Measurements from ENCODE around the gene ACOXL.

ACOXL gene

DNA sequence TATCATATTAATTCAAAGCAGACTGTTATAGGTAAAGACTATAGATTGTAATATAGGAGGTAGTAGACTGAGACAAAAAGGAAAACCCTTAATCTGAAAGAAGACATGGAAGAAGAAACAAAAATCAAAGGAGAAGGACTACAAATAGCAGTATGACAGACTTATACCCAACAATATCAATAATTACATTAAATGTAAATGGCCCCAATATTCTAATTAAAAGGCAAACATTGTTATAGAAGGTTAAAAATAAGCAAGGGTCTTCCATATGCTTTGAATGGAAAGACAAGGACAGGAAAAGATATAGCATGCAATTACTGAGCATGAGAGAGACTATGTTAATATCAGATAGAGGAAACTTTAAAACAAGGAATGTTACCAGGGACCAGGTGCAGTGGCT is 278.8 kb downstream of the ACOXL start:
- Histone ChIP-seq H3K79me2 (no peaks in the 10 kb centered on the region), H3K36me3 (ENCODE audit: control insufficient read depth, insufficient read depth, low read length) (no peaks in the 10 kb centered on the region), H3K4me1 (no peaks in the 10 kb centered on the region), H3K4me3 (ENCODE audit: low read depth, low read length) (no peak overlapping the region), H3K27me3 (ENCODE audit: control insufficient read depth, insufficient read depth, low read length) (no peaks in the 10 kb centered on the region), H3K27ac (no peak overlapping the region), H3K4me2 (ENCODE audit: low read length) (no peak overlapping the region), H3K9ac (no peak overlapping the region), H2AFZ (no peak overlapping the region), H3K9me3 (ENCODE audit: control insufficient read depth, low read length) (no peaks in the 10 kb centered on the region)
- TF ChIP-seq, protein P1, sequence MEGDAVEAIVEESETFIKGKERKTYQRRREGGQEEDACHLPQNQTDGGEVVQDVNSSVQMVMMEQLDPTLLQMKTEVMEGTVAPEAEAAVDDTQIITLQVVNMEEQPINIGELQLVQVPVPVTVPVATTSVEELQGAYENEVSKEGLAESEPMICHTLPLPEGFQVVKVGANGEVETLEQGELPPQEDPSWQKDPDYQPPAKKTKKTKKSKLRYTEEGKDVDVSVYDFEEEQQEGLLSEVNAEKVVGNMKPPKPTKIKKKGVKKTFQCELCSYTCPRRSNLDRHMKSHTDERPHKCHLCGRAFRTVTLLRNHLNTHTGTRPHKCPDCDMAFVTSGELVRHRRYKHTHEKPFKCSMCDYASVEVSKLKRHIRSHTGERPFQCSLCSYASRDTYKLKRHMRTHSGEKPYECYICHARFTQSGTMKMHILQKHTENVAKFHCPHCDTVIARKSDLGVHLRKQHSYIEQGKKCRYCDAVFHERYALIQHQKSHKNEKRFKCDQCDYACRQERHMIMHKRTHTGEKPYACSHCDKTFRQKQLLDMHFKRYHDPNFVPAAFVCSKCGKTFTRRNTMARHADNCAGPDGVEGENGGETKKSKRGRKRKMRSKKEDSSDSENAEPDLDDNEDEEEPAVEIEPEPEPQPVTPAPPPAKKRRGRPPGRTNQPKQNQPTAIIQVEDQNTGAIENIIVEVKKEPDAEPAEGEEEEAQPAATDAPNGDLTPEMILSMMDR (IDR thresholded peaks at IDR 0.05): no peak

DNA sequence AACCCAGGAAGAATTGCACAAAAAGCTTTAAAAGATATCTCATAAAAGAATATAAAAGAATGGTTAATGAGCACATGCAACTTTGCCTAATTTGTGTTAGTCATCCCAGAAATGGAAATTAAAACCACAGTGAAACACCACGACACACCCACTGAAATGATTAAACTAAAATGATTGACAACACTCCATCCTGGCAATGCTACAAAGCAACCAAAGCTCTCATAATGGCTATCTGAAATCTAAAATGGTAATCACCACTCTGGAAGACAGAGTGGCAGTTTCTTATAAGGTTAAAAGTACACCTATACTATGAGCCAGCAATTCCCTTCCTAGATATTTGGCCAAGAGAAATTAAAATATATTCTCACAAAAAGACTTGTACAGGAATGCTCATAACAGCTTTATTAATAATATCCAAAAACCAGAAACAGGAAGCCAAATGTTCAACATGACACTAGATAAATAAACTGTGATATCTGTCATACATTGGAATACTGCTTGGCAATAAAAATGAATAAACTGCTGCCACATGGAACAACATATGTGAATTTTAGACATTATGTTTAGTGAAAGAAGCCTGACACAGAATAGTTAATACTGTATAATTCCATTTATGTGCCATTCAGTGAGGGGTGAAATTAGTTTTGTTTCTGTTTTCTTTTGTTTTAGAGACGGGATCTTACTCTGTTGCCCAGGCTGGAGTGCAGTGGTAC is 283.1 kb downstream of the ACOXL start:
- Histone ChIP-seq H3K9ac (no peak overlapping the region), H3K36me3 (ENCODE audit: control insufficient read depth, insufficient read depth, low read length) (no peaks in the 10 kb centered on the region), H3K79me2 (no peaks in the 10 kb centered on the region), H3K9me3 (ENCODE audit: control insufficient read depth, low read length) (no peaks in the 10 kb centered on the region), H2AFZ (no peak overlapping the region), H3K27ac (no peak overlapping the region), H3K4me3 (ENCODE audit: low read depth, low read length) (no peak overlapping the region), H3K4me1 (no peaks in the 10 kb centered on the region), H3K27me3 (ENCODE audit: control insufficient read depth, insufficient read depth, low read length) (no peaks in the 10 kb centered on the region), H3K4me2 (ENCODE audit: low read length) (no peak overlapping the region)
- TF ChIP-seq, protein P1 (IDR thresholded peaks at IDR 0.05): no peak

DNA sequence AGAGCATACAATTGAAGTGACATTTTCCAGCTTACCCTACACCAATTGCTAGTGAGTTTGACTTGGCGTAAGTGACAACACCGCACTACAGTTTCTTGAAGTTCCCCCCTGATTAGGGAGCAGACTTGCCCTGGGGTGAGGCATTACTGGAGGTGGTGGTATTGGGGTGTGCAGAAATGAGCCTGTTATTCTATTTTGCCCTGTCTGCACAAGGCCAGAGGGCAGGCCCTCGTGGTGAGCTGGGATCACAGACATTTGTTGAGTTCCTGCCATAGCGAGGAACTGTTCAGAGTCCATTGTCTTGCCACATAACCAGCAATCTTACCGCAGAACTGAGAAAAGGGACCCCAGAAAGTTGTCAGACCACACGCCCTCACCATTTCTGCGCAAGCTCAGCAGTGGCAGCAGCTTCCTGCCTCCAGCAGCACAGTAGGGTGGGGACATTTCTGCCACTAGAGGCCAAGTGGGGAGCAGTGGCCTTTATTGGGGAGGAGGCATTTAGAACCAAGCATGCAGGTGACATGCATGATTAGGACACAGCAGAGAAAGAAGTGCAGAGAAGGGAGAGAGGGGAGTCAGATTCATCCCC is 284.8 kb downstream of the ACOXL start:
- TF ChIP-seq, protein P1 (IDR thresholded peaks at IDR 0.05): no peak
- H3K27me3 ChIP-seq (ENCODE audit: control insufficient read depth, insufficient read depth, low read length): no peaks in the 10 kb centered on the region
- H3K27ac ChIP-seq: no peak overlapping the region
- no peaks in the 10 kb centered on the region for H3K36me3 ChIP-seq (ENCODE audit: control insufficient read depth, insufficient read depth, low read length)
- no peak overlapping the region for H3K4me2 ChIP-seq (ENCODE audit: low read length)
- H3K9me3 ChIP-seq (ENCODE audit: control insufficient read depth, low read length): no peaks in the 10 kb centered on the region
- no peak overlapping the region for H2AFZ ChIP-seq
- no peak overlapping the region for H3K4me3 ChIP-seq (ENCODE audit: low read depth, low read length)
- H3K9ac ChIP-seq: no peak overlapping the region
- no peaks in the 10 kb centered on the region for H3K79me2 ChIP-seq
- H3K4me1 ChIP-seq: no peaks in the 10 kb centered on the region

DNA sequence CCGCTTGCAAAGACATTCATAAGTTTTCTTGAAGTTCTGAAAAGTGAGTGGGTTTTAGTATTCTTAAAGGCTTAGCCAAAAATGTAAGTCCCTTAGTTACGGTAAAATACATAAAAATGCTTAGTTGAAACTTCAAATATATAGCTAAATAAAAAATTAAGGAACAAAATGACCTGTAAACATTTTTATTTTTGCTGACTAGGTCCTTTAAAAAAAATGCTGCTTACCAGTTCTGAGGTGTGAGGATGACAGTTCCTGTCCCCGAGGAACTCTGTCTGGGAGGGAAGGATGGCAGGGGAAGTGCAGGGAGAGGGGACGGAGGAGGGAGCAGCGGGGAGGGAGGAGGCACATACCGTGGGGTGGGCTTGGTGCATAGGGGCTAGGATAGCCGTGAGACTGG is 285.5 kb downstream of the ACOXL start:
- no peaks in the 10 kb centered on the region for H3K4me1 ChIP-seq
- H2AFZ ChIP-seq: no peak overlapping the region
- H3K4me2 ChIP-seq (ENCODE audit: low read length): no peak overlapping the region
- H3K27ac ChIP-seq: no peak overlapping the region
- TF ChIP-seq, protein P1 (IDR thresholded peaks at IDR 0.05): no peak
- no peaks in the 10 kb centered on the region for H3K27me3 ChIP-seq (ENCODE audit: control insufficient read depth, insufficient read depth, low read length)
- no peak overlapping the region for H3K4me3 ChIP-seq (ENCODE audit: low read depth, low read length)
- no peak overlapping the region for H3K9ac ChIP-seq
- no peaks in the 10 kb centered on the region for H3K79me2 ChIP-seq
- H3K36me3 ChIP-seq (ENCODE audit: control insufficient read depth, insufficient read depth, low read length): no peaks in the 10 kb centered on the region
- no peaks in the 10 kb centered on the region for H3K9me3 ChIP-seq (ENCODE audit: control insufficient read depth, low read length)

DNA sequence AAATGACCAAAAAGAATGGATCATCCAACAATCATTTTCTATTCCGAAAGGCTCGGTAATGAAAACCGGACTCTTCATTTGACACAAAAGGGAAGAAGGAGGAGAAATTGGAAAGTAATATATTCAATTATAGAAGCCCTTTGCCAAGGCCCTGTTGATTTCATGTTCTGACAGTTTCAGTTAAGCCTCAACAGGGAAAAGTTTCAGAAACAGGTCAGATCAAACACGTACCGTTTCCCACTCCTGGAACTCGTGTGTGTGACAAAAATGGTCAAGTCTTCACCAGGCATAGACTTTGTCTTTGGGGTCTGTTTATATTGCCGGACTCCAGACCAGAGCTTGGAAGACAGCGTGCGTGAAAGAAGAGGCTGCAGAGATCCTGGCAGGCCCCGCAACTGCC is 287.0 kb downstream of the ACOXL start:
- no peak overlapping the region for H3K4me2 ChIP-seq (ENCODE audit: low read length)
- no peak overlapping the region for H3K4me3 ChIP-seq (ENCODE audit: low read depth, low read length)
- H2AFZ ChIP-seq: no peak overlapping the region
- TF ChIP-seq, protein P1 (IDR thresholded peaks at IDR 0.05): no peak
- no peaks in the 10 kb centered on the region for H3K27me3 ChIP-seq (ENCODE audit: control insufficient read depth, insufficient read depth, low read length)
- H3K79me2 ChIP-seq: no peaks in the 10 kb centered on the region
- H3K9ac ChIP-seq: no peak overlapping the region
- no peaks in the 10 kb centered on the region for H3K36me3 ChIP-seq (ENCODE audit: control insufficient read depth, insufficient read depth, low read length)
- H3K9me3 ChIP-seq (ENCODE audit: control insufficient read depth, low read length): no peaks in the 10 kb centered on the region
- no peak overlapping the region for H3K27ac ChIP-seq
- no peaks in the 10 kb centered on the region for H3K4me1 ChIP-seq
